ENCODE measurements around the gene ADAMTS1.

Gene ADAMTS1

DNA sequence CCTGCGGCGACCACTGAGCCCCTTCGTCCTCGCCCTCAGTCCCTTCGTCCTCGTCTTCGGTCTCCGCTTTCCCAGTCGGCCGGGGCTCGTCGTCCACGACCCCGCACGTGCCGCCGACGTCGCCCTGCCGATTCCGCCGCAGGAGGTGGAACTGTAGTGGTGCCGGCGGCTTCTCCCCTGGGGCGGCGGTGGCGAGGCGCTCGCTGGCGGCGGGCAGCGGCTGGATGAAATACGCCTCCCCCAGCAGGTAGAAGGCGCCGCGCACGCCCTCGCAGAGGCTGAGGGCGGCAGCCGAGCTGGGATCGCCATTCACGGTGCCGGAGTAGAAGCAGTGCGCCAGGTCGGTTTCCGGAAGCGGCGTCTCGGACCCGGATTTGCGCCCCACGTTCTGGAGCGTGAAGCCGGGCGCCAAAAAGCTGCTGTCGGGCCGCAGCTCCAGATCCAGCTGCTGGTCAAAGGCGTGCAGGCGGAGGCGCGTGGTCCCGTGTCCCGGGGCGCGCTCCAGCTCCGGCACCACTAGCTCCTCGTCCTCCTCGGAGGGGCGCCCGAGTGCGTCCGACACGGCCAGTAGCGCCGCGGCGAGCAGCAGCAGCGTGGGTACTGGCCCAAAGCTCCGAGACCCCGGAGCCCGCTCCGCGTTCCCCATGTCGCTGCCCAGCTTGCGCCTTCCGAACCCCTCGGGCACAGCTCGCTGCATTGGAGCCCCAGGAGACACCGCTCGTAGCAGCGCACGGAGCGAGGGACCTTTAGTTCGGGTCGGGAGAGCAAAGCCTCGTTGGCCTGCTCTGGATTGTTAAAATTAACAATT lies 747 bp downstream of the ADAMTS1 start:
- peak overlapping the region; percentile 91 for H3K4me3 ChIP-seq (ENCODE audit: low read length)

DNA sequence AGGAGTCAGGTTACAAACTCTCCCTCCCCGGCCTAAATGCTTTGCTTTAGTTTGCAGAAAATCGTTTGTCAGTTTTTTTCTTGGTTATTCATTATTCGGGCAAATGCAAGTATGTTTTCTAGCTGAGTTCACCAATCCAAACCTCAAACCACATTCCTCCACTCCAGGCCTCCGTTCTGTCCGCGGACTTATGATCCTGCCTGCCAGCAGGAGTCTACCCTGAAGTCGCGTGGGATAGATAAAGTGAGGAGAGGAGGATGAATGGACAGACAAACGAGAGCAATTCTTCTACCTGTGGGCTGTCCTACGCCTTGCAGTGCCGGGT lies 1.3 kb downstream of the ADAMTS1 start:
- H3K4me2 ChIP-seq (ENCODE audit: low read length) = peak overlapping the region; percentile 97
- H3K9me3 ChIP-seq (replicated peaks; ENCODE audit: low read length) = no peaks in the 10 kb centered on the region
- peaks cover 35% of the 10 kb centered on the region for H3K36me3 ChIP-seq (ENCODE audit: insufficient read depth, low read length)
- H3K27me3 ChIP-seq (ENCODE audit: control insufficient read depth, insufficient read depth, low read length) = no peaks in the 10 kb centered on the region
- peak overlapping the region; percentile 91 for H3K4me3 ChIP-seq (ENCODE audit: low read length)
- H3K4me1 ChIP-seq (ENCODE audit: control insufficient read depth, insufficient read depth, low read length) = peaks cover 34% of the 10 kb centered on the region
- H3K9ac ChIP-seq (ENCODE audit: low read depth, low read length) = peak overlapping the region; percentile 95

More for the DNA sequence above, 747 bp downstream of the ADAMTS1 start:
- Histone ChIP-seq H3K4me2 (ENCODE audit: low read length) (peak overlapping the region; percentile 97), H3K9ac (ENCODE audit: low read depth, low read length) (peak overlapping the region; percentile 95), H3K27me3 (ENCODE audit: control insufficient read depth, insufficient read depth, low read length) (no peaks in the 10 kb centered on the region), H3K4me1 (ENCODE audit: control insufficient read depth, insufficient read depth, low read length) (peaks cover 28% of the 10 kb centered on the region), H3K9me3 (replicated peaks; ENCODE audit: low read length) (no peaks in the 10 kb centered on the region), H3K36me3 (ENCODE audit: insufficient read depth, low read length) (peaks cover 29% of the 10 kb centered on the region)

DNA sequence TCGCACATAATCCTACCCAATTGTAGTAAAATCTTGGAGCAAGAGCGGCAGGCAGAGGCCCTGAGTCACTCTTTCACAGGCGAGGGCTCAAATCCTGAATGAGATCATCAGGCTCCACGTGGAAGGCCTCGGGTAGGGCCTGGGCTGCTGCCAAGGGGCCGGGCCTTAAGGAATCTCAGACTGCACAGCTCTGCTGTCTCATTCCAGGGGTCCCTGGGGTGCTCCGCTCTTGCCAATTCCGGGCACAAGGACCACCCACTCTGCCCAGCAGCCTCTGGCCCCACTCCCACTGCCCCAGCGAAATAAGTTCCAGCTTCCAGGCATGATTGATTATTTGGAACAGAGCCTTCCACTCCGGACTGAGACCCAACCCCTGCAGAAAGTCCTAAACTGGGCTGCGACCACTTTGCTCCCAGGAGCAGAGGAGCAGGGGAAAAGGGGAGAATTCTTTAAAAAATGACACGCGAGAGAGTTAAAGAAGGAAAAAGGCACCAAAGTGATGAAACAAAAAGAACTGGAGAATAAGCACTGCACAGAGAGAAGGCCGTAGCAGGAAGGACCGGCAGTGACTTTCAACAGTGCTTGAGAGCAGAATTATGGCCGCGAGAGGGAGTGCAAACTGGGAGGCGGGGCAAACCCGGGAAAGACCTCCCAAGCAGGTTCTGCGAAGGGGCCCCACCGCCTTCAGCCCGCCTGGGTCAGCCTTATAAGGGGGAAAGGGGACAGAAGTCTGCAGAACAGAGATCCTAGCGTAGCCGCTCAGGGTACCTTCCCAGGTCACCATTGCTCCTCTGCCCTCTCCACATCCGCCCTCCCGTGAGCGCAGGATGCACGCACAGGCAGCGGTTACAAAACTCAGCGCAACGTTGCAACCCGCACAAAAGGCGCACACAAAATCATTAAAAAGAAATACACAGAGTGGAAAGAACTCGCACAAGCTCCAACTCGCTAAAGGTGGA lies 2.0 kb downstream of the ADAMTS1 start:
- Histone ChIP-seq H3K4me1 (ENCODE audit: control insufficient read depth, insufficient read depth, low read length) (peaks cover 36% of the 10 kb centered on the region), H3K36me3 (ENCODE audit: insufficient read depth, low read length) (peaks cover 41% of the 10 kb centered on the region)

DNA sequence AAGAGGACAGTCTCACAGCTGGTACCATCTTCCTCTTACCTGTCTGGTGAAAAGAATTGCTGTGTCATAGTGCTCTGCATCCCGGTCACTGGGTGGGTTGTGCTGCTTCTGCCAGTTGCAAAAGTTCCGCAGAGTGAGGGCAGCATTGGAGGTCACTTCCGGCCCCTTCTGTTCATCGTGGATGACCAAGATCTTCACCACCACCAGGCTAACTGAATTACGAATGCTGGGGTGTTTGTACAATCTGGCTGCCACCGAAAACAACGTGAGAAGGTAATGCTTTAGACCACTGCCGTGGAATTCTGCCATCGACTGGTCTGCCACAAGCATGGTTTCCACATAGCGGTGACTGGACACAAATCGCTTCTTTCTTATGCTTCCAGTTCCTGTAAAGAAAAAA lies 2.9 kb downstream of the ADAMTS1 start:
- Histone ChIP-seq H3K4me1 (ENCODE audit: control insufficient read depth, insufficient read depth, low read length) (peaks cover 44% of the 10 kb centered on the region), H3K4me2 (ENCODE audit: low read length) (peak overlapping the region; percentile 97), H3K9me3 (replicated peaks; ENCODE audit: low read length) (no peaks in the 10 kb centered on the region), H3K27me3 (ENCODE audit: control insufficient read depth, insufficient read depth, low read length) (no peaks in the 10 kb centered on the region), H3K9ac (ENCODE audit: low read depth, low read length) (peak overlapping the region; percentile 95), H3K4me3 (ENCODE audit: low read length) (peak overlapping the region; percentile 91), H3K36me3 (ENCODE audit: insufficient read depth, low read length) (peaks cover 51% of the 10 kb centered on the region)

More for the DNA sequence above, 2.0 kb downstream of the ADAMTS1 start:
- H3K9me3 ChIP-seq (replicated peaks; ENCODE audit: low read length) = no peaks in the 10 kb centered on the region
- H3K9ac ChIP-seq (ENCODE audit: low read depth, low read length) = peak overlapping the region; percentile 95
- peak overlapping the region; percentile 97 for H3K4me2 ChIP-seq (ENCODE audit: low read length)
- H3K27me3 ChIP-seq (ENCODE audit: control insufficient read depth, insufficient read depth, low read length) = no peaks in the 10 kb centered on the region
- H3K4me3 ChIP-seq (ENCODE audit: low read length) = peak overlapping the region; percentile 91

DNA sequence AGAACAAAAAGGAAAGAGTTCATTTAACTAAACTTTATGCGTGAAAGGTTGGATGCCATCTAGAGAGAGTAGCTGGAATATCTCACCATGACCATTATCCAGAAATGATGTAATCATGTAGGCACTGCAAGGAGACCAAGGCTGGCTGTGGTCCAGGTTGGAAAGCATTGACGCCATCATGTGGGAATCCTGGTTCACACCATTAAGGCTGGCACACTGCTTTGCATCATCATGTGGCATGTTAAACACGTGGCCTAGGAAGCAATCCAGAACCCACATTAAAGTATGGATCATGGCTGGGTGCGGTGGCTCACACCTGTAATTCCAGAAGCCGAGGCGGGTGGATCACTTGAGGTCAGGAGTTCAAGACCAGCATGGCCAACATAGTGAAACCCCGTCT lies 4.3 kb downstream of the ADAMTS1 start:
- H3K36me3 ChIP-seq (ENCODE audit: insufficient read depth, low read length) = peaks cover 61% of the 10 kb centered on the region
- peaks cover 46% of the 10 kb centered on the region for H3K4me1 ChIP-seq (ENCODE audit: control insufficient read depth, insufficient read depth, low read length)
- peak overlapping the region; percentile 97 for H3K4me2 ChIP-seq (ENCODE audit: low read length)
- no peaks in the 10 kb centered on the region for H3K27me3 ChIP-seq (ENCODE audit: control insufficient read depth, insufficient read depth, low read length)
- H3K4me3 ChIP-seq (ENCODE audit: low read length) = peak overlapping the region; percentile 27
- H3K9me3 ChIP-seq (replicated peaks; ENCODE audit: low read length) = no peaks in the 10 kb centered on the region
- H3K9ac ChIP-seq (ENCODE audit: low read depth, low read length) = peak overlapping the region; percentile 36

DNA sequence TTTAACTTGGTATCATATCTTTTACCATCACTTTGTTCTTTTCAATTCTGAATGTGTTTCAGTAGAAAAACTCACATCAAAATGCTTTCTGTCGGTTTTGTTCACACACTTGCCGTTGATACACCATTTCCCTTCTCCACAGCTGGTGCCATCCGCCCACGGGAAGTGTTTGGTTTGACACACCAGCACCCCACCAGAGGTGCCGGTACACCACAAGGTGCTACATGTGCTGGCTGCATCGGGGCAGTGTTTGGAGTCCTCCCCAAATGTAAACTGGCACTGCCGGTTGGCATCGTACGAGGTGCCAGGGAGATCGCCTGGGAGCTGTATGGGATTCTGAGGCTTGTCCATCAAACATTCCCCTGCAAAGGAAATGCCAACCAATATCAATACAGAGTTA lies 5.0 kb downstream of the ADAMTS1 start:
- peak overlapping the region; percentile 36 for H3K9ac ChIP-seq (ENCODE audit: low read depth, low read length)
- peak overlapping the region; percentile 27 for H3K4me3 ChIP-seq (ENCODE audit: low read length)
- H3K4me1 ChIP-seq (ENCODE audit: control insufficient read depth, insufficient read depth, low read length) = peaks cover 49% of the 10 kb centered on the region
- H3K9me3 ChIP-seq (replicated peaks; ENCODE audit: low read length) = no peaks in the 10 kb centered on the region
- H3K27me3 ChIP-seq (ENCODE audit: control insufficient read depth, insufficient read depth, low read length) = no peaks in the 10 kb centered on the region
- H3K4me2 ChIP-seq (ENCODE audit: low read length) = peak overlapping the region; percentile 97
- H3K36me3 ChIP-seq (ENCODE audit: insufficient read depth, low read length) = peaks cover 61% of the 10 kb centered on the region

DNA sequence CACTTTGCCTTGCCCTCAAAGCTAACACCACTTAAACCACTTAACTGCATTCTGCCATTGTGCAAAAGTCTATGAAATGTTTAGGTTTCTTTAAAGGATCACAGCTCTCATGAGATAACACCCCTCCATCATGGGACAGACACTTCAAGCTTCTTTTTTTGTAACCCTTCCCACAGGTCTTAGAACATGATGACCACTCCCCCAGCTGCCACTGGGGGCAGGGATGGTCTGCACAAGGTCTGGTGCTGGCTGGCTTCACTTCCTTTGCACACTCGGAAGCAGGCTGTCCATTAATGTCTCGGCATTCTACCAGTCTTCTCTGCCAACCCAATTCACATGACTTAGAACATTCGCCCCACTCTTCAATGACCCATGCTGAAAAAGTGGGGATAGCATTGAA lies 7.7 kb downstream of the ADAMTS1 start:
- peak overlapping the region; percentile 64 for H3K4me2 ChIP-seq (ENCODE audit: low read length)
- peaks cover 68% of the 10 kb centered on the region for H3K36me3 ChIP-seq (ENCODE audit: insufficient read depth, low read length)
- peaks cover 65% of the 10 kb centered on the region for H3K4me1 ChIP-seq (ENCODE audit: control insufficient read depth, insufficient read depth, low read length)
- no peaks in the 10 kb centered on the region for H3K27me3 ChIP-seq (ENCODE audit: control insufficient read depth, insufficient read depth, low read length)
- no peaks in the 10 kb centered on the region for H3K9me3 ChIP-seq (replicated peaks; ENCODE audit: low read length)
- no peak overlapping the region for H3K9ac ChIP-seq (ENCODE audit: low read depth, low read length)
- H3K4me3 ChIP-seq (ENCODE audit: low read length) = peak overlapping the region; percentile 32

DNA sequence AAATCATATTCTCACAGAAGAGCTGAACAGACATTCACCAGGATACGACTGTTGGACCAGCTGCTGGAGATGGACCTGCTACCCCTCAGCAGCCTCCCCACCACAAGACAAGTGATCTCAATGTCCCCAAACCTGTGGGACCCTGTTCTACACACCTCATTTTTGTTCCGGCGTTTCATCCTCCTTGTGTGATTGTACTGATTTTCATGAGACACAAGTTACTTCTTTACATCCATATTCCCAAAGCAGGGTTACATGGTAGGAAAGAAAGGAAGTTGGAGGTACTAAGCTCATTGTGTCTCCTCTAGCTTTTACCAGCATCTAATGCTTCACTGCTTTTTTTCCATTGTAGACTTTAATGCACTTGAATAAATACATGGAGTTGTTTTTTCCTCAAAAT lies 8.7 kb downstream of the ADAMTS1 start:
- peaks cover 58% of the 10 kb centered on the region for H3K36me3 ChIP-seq (ENCODE audit: insufficient read depth, low read length)
- peak overlapping the region; percentile 1 for H3K9ac ChIP-seq (ENCODE audit: low read depth, low read length)
- no peak overlapping the region for H3K4me3 ChIP-seq (ENCODE audit: low read length)
- no peaks in the 10 kb centered on the region for H3K9me3 ChIP-seq (replicated peaks; ENCODE audit: low read length)
- H3K27me3 ChIP-seq (ENCODE audit: control insufficient read depth, insufficient read depth, low read length) = no peaks in the 10 kb centered on the region
- peaks cover 60% of the 10 kb centered on the region for H3K4me1 ChIP-seq (ENCODE audit: control insufficient read depth, insufficient read depth, low read length)
- H3K4me2 ChIP-seq (ENCODE audit: low read length) = peak overlapping the region; percentile 23

DNA sequence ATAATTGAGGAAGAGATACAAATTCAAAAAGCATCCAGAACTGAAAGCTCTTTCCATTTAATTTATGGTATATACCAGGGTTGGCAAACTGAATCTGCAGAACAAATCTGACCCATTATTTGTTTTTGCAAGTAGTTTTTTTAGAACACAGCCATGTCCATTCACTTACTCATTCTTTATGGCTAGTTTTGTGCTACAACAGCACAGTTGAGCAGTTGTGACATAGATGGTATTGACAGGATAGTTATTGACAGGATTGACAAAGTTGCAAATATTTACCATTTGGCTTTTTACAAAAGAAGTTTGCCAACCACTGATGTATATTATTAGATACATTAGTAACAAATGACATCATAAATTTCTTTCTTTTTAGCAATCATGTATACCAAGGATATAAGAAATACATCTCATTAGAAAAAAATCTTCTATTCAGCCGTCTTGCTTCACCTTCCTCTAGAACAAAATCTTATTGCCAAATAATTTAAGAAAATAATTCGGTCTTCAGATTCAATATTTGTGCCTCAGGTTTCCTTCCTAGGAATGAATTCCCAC lies 9.4 kb downstream of the ADAMTS1 start:
- Histone ChIP-seq H3K36me3 (ENCODE audit: insufficient read depth, low read length) (peaks cover 53% of the 10 kb centered on the region), H3K9ac (ENCODE audit: low read depth, low read length) (no peak overlapping the region), H3K4me3 (ENCODE audit: low read length) (no peak overlapping the region), H3K27me3 (ENCODE audit: control insufficient read depth, insufficient read depth, low read length) (no peaks in the 10 kb centered on the region), H3K4me1 (ENCODE audit: control insufficient read depth, insufficient read depth, low read length) (peaks cover 60% of the 10 kb centered on the region), H3K4me2 (ENCODE audit: low read length) (peak overlapping the region; percentile 23), H3K9me3 (replicated peaks; ENCODE audit: low read length) (no peaks in the 10 kb centered on the region)

DNA sequence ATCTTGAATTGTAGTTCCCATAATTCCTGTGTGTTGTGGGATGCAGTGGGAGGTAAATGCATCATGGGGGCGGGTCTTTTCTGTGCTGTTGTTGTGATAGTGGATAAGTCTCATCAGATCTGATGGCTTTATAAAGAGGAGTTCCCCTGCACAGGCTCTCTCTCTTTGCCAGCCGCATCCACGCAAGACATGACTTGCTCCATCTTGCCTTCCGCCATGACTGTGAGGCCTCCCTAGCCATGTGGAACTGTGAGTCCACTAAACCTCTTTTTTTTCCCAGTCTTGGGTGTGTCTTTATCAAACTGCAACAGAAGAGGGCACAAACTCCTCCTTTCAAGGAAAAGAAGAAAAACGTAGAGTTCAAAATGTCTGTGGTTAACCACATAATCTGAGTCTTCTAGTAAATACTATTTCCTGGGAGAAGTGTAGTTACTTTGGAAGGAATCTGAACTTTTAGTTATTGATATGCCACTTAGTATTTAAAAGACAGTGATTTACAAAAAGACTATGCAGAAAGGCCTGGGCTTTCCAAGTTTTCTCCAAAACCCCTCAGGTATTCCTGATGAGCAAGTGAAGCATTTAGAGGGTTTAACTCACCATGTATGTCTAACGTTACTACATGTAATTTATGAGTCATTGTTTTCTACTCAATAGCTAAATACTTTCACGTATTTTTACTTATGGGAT lies 10.0 kb downstream of the ADAMTS1 start:
- Histone ChIP-seq H3K27me3 (ENCODE audit: control insufficient read depth, insufficient read depth, low read length) (no peaks in the 10 kb centered on the region), H3K36me3 (ENCODE audit: insufficient read depth, low read length) (peaks cover 47% of the 10 kb centered on the region), H3K9me3 (replicated peaks; ENCODE audit: low read length) (no peaks in the 10 kb centered on the region), H3K4me3 (ENCODE audit: low read length) (no peak overlapping the region), H3K4me1 (ENCODE audit: control insufficient read depth, insufficient read depth, low read length) (peaks cover 55% of the 10 kb centered on the region), H3K9ac (ENCODE audit: low read depth, low read length) (no peak overlapping the region), H3K4me2 (ENCODE audit: low read length) (no peak overlapping the region)

All from skeletal muscle satellite cell (primary cell).